HEK293T (cell line): ENCODE measurements around the gene ANAPC15.
"Not testable (repeated sequence)": the region's sequence is repeated elsewhere in the genome, so short reads cannot be mapped to it uniquely, and the experiment has no call there.

Source experiments
- CTCF ChIA-PET: fragments of 350-600 bp; formaldehyde crosslinking; extraction: SDS; loops from one replicate; lab custom pipeline; 2021; ENCODE audit warnings: antibody characterized with exemption, inconsistent platforms; lab: Yijun Ruan, JAX
- POLR2A ChIA-PET: fragments of 350-600 bp; formaldehyde crosslinking; extraction: SDS; loops from one replicate; lab custom pipeline; 2020; ENCODE audit warnings: antibody characterized with exemption, inconsistent platforms; lab: Yijun Ruan, JAX
- DNase-seq: peaks from one replicate; pipeline ENCODE4 v3.0.0; 2012; ENCODE audit warnings: mixed read lengths; ENCODE audit errors: extremely low spot score
- ARNT ChIP-seq: fragments of 450-650 bp; IDR thresholded peaks from 2 replicates; pipeline ENCODE4 v1.6.1; 2017; ENCODE audit warnings: mild to moderate bottlenecking
- BHLHE40 ChIP-seq: fragments of 450-650 bp; IDR thresholded peaks from 2 replicates; pipeline ENCODE4 v1.6.1; 2016; ENCODE audit warnings: mild to moderate bottlenecking, moderate library complexity, borderline replicate concordance
- CTBP1 ChIP-seq: fragments of 450-650 bp; IDR thresholded peaks from 2 replicates; pipeline ENCODE4 v1.6.1; 2016; ENCODE audit warnings: borderline replicate concordance
- ELF4 ChIP-seq: fragments of 450-650 bp; IDR thresholded peaks from 2 replicates; pipeline ENCODE4 v1.6.1; 2017; ENCODE audit warnings: antibody characterized with exemption
- FOXA1 ChIP-seq: fragments of 450-650 bp; IDR thresholded peaks from 2 replicates; pipeline ENCODE4 v1.6.1; 2016; ENCODE audit warnings: mild to moderate bottlenecking
- FOXK2 ChIP-seq: fragments of 450-650 bp; IDR thresholded peaks from 2 replicates; pipeline ENCODE4 v1.6.1; 2016; ENCODE audit warnings: mild to moderate bottlenecking
- FOXM1 ChIP-seq: fragments of 450-650 bp; IDR thresholded peaks from 2 replicates; pipeline ENCODE4 v1.6.1; 2017; ENCODE audit warnings: mild to moderate bottlenecking, borderline replicate concordance
- HDGF ChIP-seq: fragments of 450-650 bp; IDR thresholded peaks from 2 replicates; pipeline ENCODE4 v1.6.1; 2017; ENCODE audit warnings: antibody characterized with exemption, borderline replicate concordance
- L3MBTL2 ChIP-seq: fragments of 450-650 bp; conservative IDR thresholded peaks from 2 replicates; pipeline ENCODE4 v1.6.1; 2016; ENCODE audit warnings: mild to moderate bottlenecking
- LEF1 ChIP-seq: fragments of 450-650 bp; IDR thresholded peaks from 2 replicates; pipeline ENCODE4 v1.6.1; 2017; ENCODE audit warnings: mild to moderate bottlenecking, borderline replicate concordance
- NFRKB ChIP-seq: fragments of 450-650 bp; IDR thresholded peaks from 2 replicates; pipeline ENCODE4 v1.6.1; 2016; ENCODE audit warnings: mild to moderate bottlenecking, moderate library complexity
- SP1 ChIP-seq: fragments of 450-650 bp; IDR thresholded peaks from 2 replicates; pipeline ENCODE4 v1.6.1; 2017
- SUZ12 ChIP-seq: fragments of 450-650 bp; IDR thresholded peaks from 2 replicates; pipeline ENCODE4 v1.6.1; 2016; ENCODE audit warnings: mild to moderate bottlenecking
- TARDBP ChIP-seq: fragments of 450-650 bp; IDR thresholded peaks from 2 replicates; pipeline ENCODE4 v1.6.1; 2016
- ZNF384 ChIP-seq: fragments of 450-650 bp; IDR thresholded peaks from 2 replicates; pipeline ENCODE4 v1.6.1; 2016
- TF ChIP-seq, protein P1 (sequence below): fragments of 450-650 bp; IDR thresholded peaks from 2 replicates; pipeline ENCODE4 v1.6.1; 2016

Gene ANAPC15

DNA sequence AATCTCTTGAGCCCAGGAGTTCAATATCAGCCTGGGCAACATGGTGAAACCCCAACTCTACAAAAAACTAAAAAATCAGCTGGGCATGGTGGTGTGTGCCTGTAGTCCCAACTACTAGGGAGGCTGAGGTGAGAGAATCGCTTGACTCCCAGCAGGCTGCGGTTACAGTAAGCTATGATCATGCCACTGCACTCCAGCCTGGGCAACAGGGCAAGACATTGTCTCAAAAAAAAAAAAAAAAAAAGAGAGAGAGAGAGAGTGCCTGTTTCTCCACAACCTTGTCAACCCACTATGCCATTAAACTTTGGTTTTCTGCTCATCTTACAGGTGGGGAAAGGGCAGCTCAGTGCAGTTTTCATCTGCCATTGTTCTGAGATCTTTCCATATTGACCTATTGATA, 28.2 kb upstream of the ANAPC15 start:
- TF ChIP-seq SP1 (no peak), TARDBP (no peak), FOXK2 (no peak), BHLHE40 (no peak), FOXM1 (no peak), LEF1 (no peak), CTBP1 (no peak), ZNF384 (no peak), ARNT (no peak), FOXA1 (no peak), HDGF (no peak), L3MBTL2 (no peak), NFRKB (no peak), ELF4 (no peak), SUZ12 (no peak)
- TF ChIP-seq, protein P1, sequence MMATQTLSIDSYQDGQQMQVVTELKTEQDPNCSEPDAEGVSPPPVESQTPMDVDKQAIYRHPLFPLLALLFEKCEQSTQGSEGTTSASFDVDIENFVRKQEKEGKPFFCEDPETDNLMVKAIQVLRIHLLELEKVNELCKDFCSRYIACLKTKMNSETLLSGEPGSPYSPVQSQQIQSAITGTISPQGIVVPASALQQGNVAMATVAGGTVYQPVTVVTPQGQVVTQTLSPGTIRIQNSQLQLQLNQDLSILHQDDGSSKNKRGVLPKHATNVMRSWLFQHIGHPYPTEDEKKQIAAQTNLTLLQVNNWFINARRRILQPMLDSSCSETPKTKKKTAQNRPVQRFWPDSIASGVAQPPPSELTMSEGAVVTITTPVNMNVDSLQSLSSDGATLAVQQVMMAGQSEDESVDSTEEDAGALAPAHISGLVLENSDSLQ, result no peak
- no peak for DNase-seq
- ChIA-PET POLR2A (no interaction called here), CTCF (no interaction called here)

DNA sequence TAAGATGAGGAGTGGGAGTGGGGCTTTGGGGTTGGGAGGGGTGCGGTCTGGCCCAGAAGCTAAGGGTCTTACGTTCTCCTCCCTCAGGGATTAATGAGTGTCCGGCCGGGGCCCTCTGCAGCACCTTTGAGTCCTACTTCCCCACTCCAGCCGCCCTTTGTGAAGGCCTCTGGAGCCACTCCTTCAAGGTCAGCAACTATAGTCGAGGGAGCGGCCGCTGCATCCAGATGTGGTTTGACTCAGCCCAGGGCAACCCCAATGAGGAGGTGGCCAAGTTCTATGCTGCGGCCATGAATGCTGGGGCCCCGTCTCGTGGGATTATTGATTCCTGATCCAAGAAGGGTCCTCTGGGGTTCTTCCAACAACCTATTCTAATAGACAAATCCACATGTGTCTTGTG, 27.0 kb upstream of the ANAPC15 start:
- CTCF ChIA-PET, result no interaction called here
- DNase-seq, result no peak

DNA sequence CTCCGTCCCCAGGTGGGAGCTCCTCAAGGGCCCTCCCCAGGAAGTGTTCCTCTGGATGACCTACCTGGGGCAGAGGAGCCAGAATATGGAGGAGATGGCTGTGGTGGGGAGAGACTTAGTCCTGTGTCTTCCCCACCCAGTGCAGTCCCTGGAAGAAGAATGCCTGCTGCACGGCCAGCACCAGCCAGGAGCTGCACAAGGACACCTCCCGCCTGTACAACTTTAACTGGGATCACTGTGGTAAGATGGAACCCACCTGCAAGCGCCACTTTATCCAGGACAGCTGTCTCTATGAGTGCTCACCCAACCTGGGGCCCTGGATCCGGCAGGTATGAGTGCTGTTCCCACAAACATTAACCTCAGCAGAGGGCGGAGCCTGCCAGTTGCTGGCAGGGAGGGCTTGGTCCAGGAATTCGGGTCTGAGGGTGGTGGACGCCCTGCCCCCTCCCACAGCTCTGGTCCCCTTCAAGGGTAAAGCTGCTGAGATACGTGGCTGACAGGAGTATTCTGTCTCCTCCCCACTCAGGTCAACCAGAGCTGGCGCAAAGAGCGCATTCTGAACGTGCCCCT, 26.4 kb upstream of the ANAPC15 start:
- CTCF ChIA-PET, result no interaction called here
- POLR2A ChIA-PET, result interaction anchor here (1.4 kb wide), 1 partner anchor 26 kb away, joined by 4 read pairs; the partner anchor contains the start of gene ANAPC15
- no peak for TF ChIP-seq FOXA1
- TF ChIP-seq, protein P1, result no peak
- no peak for TF ChIP-seq FOXK2
- DNase-seq, result no peak

More for the DNA sequence above, 27.0 kb upstream of the ANAPC15 start:
- POLR2A ChIA-PET, result interaction anchor here (1.4 kb wide), 1 partner anchor 27 kb away, joined by 4 read pairs; the partner anchor contains the start of gene ANAPC15
- TF ChIP-seq SP1, result no peak
- no peak for TF ChIP-seq SUZ12
- TF ChIP-seq NFRKB, result no peak
- TF ChIP-seq, protein P1, result no peak
- no peak for TF ChIP-seq L3MBTL2
- no peak for TF ChIP-seq TARDBP
- no peak for TF ChIP-seq ELF4
- no peak for TF ChIP-seq FOXM1
- no peak for TF ChIP-seq ARNT
- no peak for TF ChIP-seq HDGF

DNA sequence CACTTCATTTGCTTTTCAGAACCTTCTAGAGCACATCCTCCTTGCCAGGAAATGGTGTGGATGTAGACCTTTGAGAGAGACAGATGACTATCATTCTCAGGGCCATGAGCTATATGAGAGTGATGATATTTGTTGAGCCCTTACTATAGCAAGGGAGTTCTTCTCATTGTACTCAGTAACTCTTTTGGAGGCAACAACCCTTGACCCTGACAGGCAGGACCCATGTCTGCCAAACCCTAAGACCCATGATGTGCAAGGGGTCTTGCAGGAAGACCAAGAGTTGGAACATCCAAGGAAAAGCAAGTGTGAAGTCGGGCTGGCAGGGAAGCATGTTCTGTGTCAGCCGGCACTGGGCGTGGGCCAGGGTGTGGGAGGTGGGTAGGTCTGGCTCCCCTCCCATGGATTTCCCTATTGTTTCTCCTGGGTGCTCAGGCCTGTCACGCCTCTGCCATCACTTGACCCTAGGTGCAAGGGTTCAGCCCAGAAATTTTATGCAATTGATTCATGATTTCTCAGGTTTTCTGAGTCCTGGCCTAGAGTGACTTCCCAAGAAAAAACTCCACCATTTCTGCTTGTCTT, 24.3 kb upstream of the ANAPC15 start:
- DNase-seq, result no peak
- CTCF ChIA-PET, result interaction anchor here (0.6 kb wide), 1 partner anchor 29 kb away, joined by 3 read pairs; no protein-coding TSS in a partner anchor
- POLR2A ChIA-PET, result no interaction called here
- TF ChIP-seq SUZ12, result no peak
- TF ChIP-seq CTBP1, result no peak

DNA sequence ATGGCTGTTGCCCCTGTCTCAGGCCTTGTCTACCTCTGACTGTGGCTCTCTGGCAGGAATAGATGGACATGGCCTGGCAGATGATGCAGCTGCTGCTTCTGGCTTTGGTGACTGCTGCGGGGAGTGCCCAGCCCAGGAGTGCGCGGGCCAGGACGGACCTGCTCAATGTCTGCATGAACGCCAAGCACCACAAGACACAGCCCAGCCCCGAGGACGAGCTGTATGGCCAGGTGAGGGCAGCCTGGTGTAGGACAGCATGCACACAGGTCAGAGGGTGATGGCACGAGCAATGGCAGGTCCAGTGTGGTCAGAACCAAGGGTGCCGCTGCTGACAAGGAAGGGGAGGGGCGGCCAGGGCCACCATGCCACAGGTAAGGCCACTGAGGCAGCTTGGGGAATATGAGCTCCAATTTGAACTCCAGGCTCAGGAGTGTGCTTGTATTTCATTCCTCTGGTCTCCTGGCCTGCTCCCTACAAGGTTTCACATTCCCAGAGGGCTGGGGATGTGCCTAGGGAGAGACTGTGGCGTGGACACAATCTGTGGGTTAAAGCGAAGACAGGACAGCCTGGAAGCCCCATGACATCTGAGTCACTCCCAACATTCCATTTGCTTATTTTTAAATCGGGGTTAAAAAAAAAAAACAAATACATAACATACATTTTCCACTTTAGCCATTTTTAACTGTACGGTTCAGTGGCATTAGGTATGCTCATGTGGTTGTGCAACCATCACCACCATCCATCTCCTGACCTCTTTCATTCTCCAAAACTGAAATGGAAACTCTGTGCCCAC, 23.6 kb upstream of the ANAPC15 start:
- TF ChIP-seq LEF1 (no peak), SUZ12 (no peak), HDGF (no peak), NFRKB (no peak), L3MBTL2 (no peak), ZNF384 (no peak), ARNT (no peak), FOXA1 (no peak), BHLHE40 (no peak), TARDBP (no peak), FOXM1 (no peak), SP1 (no peak), FOXK2 (no peak), ELF4 (no peak), CTBP1 (no peak)
- TF ChIP-seq, protein P1, result no peak
- no peak for DNase-seq
- CTCF ChIA-PET, result interaction anchor here (0.6 kb wide), 1 partner anchor 30 kb away, joined by 3 read pairs; no protein-coding TSS in a partner anchor
- POLR2A ChIA-PET, result no interaction called here

DNA sequence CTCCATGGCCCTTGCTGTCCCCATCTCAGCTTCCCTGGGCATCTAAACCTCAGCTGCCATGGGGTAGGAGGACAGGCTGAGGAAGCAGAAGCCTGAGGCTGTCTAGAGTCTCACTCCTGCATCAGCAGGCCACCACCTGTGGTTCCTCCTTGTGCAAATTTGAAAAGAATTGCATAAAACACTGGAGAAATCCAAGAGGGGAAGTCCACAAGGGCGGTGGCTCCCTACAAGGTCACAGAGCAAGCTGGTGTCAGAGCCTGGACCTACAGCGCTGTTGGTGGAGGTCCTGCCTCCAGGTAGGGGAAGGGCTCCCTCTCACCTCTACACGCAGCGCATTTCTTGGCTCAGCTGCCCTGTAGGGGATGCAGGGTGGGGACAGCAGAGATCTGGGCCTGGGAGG, 23.0 kb upstream of the ANAPC15 start, which contains the start of gene FOLR3:
FOLR3 (plus strand) TSS at position 253 of the 400 bp plus-strand sequence. CDS start 228 bp downstream, outside the sequence.
- CTCF ChIA-PET, POLR2A ChIA-PET: not testable (repeated sequence)

More for the DNA sequence above, 23.0 kb upstream of the ANAPC15 start, which contains the start of gene FOLR3:
- DNase-seq, result not testable (repeated sequence)
